OCI-LY7 (cell line): ENCODE results near the gene ATG10. TPM values are rescaled to one million over a fixed set of nuclear protein-coding genes. Genes with fewer than 3 reads are reported as not detected.
"Not testable (repeated sequence)": the region's sequence is repeated elsewhere in the genome, so short reads cannot be mapped to it uniquely, and the experiment has no call there.

Experiments used
- BruUV-seq: library from RNA; stranded (reverse); fragments of 400-500 nt; replicated peaks from 2 replicates; lab custom pipeline; 2021; lab: Mats Ljungman, UMichigan
- CTCF ChIA-PET: fragments of 300-600 bp; sonication (Branson Sonifier 250); formaldehyde crosslinking; loops from one replicate; lab custom pipeline; 2022; ENCODE audit warnings: antibody characterized with exemption; ENCODE audit not compliant: unreplicated experiment; lab: Charles Lee
- POLR2A ChIA-PET: fragments of 300-600 bp; sonication (Branson Sonifier 250); formaldehyde crosslinking; loops from one replicate; lab custom pipeline; 2022; ENCODE audit warnings: antibody characterized with exemption; lab: Charles Lee
- DNase-seq: peaks from one replicate; pipeline ENCODE4 v3.0.0-alpha.2; 2015; ENCODE audit warnings: low spot score
- H2AFZ ChIP-seq: fragments of 200-600 bp; sonication (generic), shearing (Covaris generic); 2 replicates; pipeline ENCODE4 v1.6.1; 2014; ENCODE audit warnings: mild to moderate bottlenecking, antibody characterized with exemption, low read length, moderate library complexity
- H3K27ac ChIP-seq: fragments of 200-600 bp; sonication (generic); 2 replicates; pipeline ENCODE4 v1.5.1; 2014; ENCODE audit warnings: mixed run types, low read depth, mild to moderate bottlenecking, moderate library complexity, low read length, inconsistent platforms; ENCODE audit not compliant: poor library complexity, severe bottlenecking
- H3K36me3 ChIP-seq: fragments of 200-600 bp; sonication (generic); 2 replicates; pipeline ENCODE4 v1.6.1; 2014; ENCODE audit warnings: mild to moderate bottlenecking, antibody characterized with exemption, low read length, moderate library complexity, mixed read lengths; ENCODE audit not compliant: insufficient read depth
- H3K4me1 ChIP-seq: fragments of 200-600 bp; sonication (generic); 2 replicates; pipeline ENCODE4 v1.5.1; 2014; ENCODE audit warnings: mild to moderate bottlenecking, low read length; ENCODE audit not compliant: insufficient read depth, poor library complexity, severe bottlenecking
- H3K4me2 ChIP-seq: fragments of 200-600 bp; sonication (generic); 2 replicates; pipeline ENCODE4 v1.6.1; 2014; ENCODE audit warnings: mild to moderate bottlenecking, low read length
- H3K4me3 ChIP-seq: fragments of 200-600 bp; sonication (generic); 2 replicates; pipeline ENCODE4 v1.5.1; 2014; ENCODE audit warnings: mild to moderate bottlenecking, low read depth, low read length; ENCODE audit not compliant: poor library complexity, severe bottlenecking
- H3K79me2 ChIP-seq: fragments of 200-600 bp; sonication (generic); 2 replicates; pipeline ENCODE4 v1.6.1; 2016; ENCODE audit warnings: low read depth, mild to moderate bottlenecking, low read length, moderate library complexity, mixed read lengths; ENCODE audit not compliant: insufficient read depth
- H3K9me2 ChIP-seq: fragments of 200-600 bp; sonication (generic); 2 replicates; pipeline ENCODE4 v1.6.1; 2016; ENCODE audit warnings: mild to moderate bottlenecking, low read length, mixed read lengths; ENCODE audit not compliant: insufficient read depth
- H3K9me3 ChIP-seq: fragments of 200-600 bp; sonication (generic); 2 replicates; pipeline ENCODE4 v1.6.1; 2014; ENCODE audit warnings: mild to moderate bottlenecking, mixed run types, low read length, mixed read lengths
- H4K20me1 ChIP-seq: fragments of 200-600 bp; sonication (generic); 2 replicates; pipeline ENCODE4 v1.6.1; 2014; ENCODE audit warnings: mild to moderate bottlenecking, antibody characterized with exemption, low read length, moderate library complexity, mixed read lengths; ENCODE audit not compliant: insufficient read depth
- CTCF ChIP-seq: fragments of 200-600 bp; sonication (generic); conservative IDR thresholded peaks from 2 replicates; pipeline ENCODE4 v1.5.1; 2014; ENCODE audit warnings: mild to moderate bottlenecking, antibody characterized with exemption, low read length, moderate library complexity, mixed read lengths
- EZH2phosphoT487 ChIP-seq: fragments of 200-600 bp; sonication (generic); IDR thresholded peaks from 2 replicates; pipeline ENCODE4 v1.6.1; 2018; ENCODE audit warnings: low read depth, borderline replicate concordance, mild to moderate bottlenecking, mixed run types, antibody characterized with exemption, low read length, moderate library complexity, mixed read lengths
- intact Hi-C: fragments of 100-400 bp; cut with micrococcal nuclease; formaldehyde crosslinking; loops from one replicate; pipeline ENCODE4 v1.10.0; 2022; ENCODE audit not compliant: unreplicated experiment
- total RNA-seq, 2 experiments: library from RNA; depleted of rRNA in 1 of 2; stranded (reverse); fragments of >200 nt in 1 of 2; shearing (Covaris generic) in 1 of 2; gene quantifications; 2 replicates each; pipeline ENCODE4 v1.2.3, GENCODE V29; 2014 to 2022

ATG10 gene
- total RNA-seq, 2 experiments from 2014 or later = 5.4 to 14.8 TPM

GRCh38 chr5:82265047-82265446 lies 293.2 kb downstream of the ATG10 start:
- intact Hi-C loops = no loop called here
- CTCF ChIA-PET = no interaction called here
- no TSS peak for BruUV-seq

GRCh38 chr5:82267297-82267933 lies 295.6 kb downstream of the ATG10 start:
- H3K4me1 ChIP-seq, POLR2A ChIA-PET, H3K27ac ChIP-seq, intact Hi-C loops, H4K20me1 ChIP-seq, CTCF ChIA-PET, H3K9me2 ChIP-seq, H2AFZ ChIP-seq, H3K4me2 ChIP-seq, DNase-seq, BruUV-seq, H3K79me2 ChIP-seq, H3K4me3 ChIP-seq: not testable (repeated sequence)
- Histone ChIP-seq H3K36me3 (peaks cover 49% of the 10 kb centered on the region), H3K9me3 (peaks cover 10% of the 10 kb centered on the region; the same call in 1 of the 2 replicates)

More at GRCh38 chr5:82265047-82265446, 293.2 kb downstream of the ATG10 start:
- no peaks in the 10 kb centered on the region for H3K79me2 ChIP-seq
- peaks cover 10% of the 10 kb centered on the region; the same call in 1 of the 2 replicates for H3K9me3 ChIP-seq
- H3K4me1 ChIP-seq = no peaks in the 10 kb centered on the region
- no peak for DNase-seq
- H2AFZ ChIP-seq = no peak overlapping the region
- H3K4me3 ChIP-seq = no peak overlapping the region
- peaks cover 34% of the 10 kb centered on the region for H3K36me3 ChIP-seq
- H3K27ac ChIP-seq = no peak overlapping the region
- POLR2A ChIA-PET = interaction anchor here (1.1 to 2.0 kb wide), 3 partner anchors 9 to 12 kb away, joined by 3 to 8 read pairs (median 3); no protein-coding TSS in a partner anchor
- no peaks in the 10 kb centered on the region for H3K9me2 ChIP-seq
- H4K20me1 ChIP-seq = no peaks in the 10 kb centered on the region
- H3K4me2 ChIP-seq = no peak overlapping the region
- no peak for TF ChIP-seq EZH2phosphoT487
- no peak for TF ChIP-seq CTCF

- H4K20me1 ChIP-seq, H2AFZ ChIP-seq, DNase-seq, H3K79me2 ChIP-seq, BruUV-seq, H3K9me2 ChIP-seq, CTCF ChIA-PET, intact Hi-C loops, H3K27ac ChIP-seq, H3K4me3 ChIP-seq, H3K4me2 ChIP-seq: not testable (repeated sequence)
- peaks cover 10% of the 10 kb centered on the region; the same call in 1 of the 2 replicates for H3K9me3 ChIP-seq
- POLR2A ChIA-PET = interaction anchor here (0.6 to 1.0 kb wide), 2 partner anchors 8 to 937 kb away, joined by 3 read pairs; no protein-coding TSS in a partner anchor
- H3K36me3 ChIP-seq = peaks cover 69% of the 10 kb centered on the region
- H3K4me1 ChIP-seq = peaks cover 15% of the 10 kb centered on the region
Measured at GRCh38 chr5:82269363-82269762, 297.5 kb downstream of the ATG10 start.

GRCh38 chr5:82272571-82273356 lies 300.9 kb downstream of the ATG10 start:
- intact Hi-C loops = not testable (repeated sequence)

GRCh38 chr5:82273426-82273825 lies 301.6 kb downstream of the ATG10 start:
- CTCF ChIA-PET, intact Hi-C loops, H3K4me3 ChIP-seq, H3K9me3 ChIP-seq, BruUV-seq, H2AFZ ChIP-seq, H3K9me2 ChIP-seq: not testable (repeated sequence)
- peaks cover 88% of the 10 kb centered on the region for H3K36me3 ChIP-seq
- H3K4me1 ChIP-seq = peaks cover 42% of the 10 kb centered on the region
- H3K79me2 ChIP-seq = peaks cover 39% of the 10 kb centered on the region
- peak overlapping the region; percentile 52 for H3K27ac ChIP-seq
- DNase-seq = peak; percentile 40
- H3K4me2 ChIP-seq = peak overlapping the region; percentile 4; the same call in 1 of the 2 replicates
- H4K20me1 ChIP-seq = peaks cover 19% of the 10 kb centered on the region; the same call in 1 of the 2 replicates
- POLR2A ChIA-PET = interaction anchor here (1.2 to 2.5 kb wide), 2 partner anchors 8 to 1618 kb away, joined by 4 to 8 read pairs; partner anchors contain the start of gene DHFR

More at GRCh38 chr5:82272571-82273356, 300.9 kb downstream of the ATG10 start:
- H3K9me3 ChIP-seq, H2AFZ ChIP-seq, H3K4me2 ChIP-seq, BruUV-seq, H3K9me2 ChIP-seq, DNase-seq, CTCF ChIA-PET, H3K4me3 ChIP-seq: not testable (repeated sequence)
- Histone ChIP-seq H3K36me3 (peaks cover 92% of the 10 kb centered on the region), H3K27ac (peak overlapping the region; percentile 52), H3K79me2 (peaks cover 34% of the 10 kb centered on the region), H3K4me1 (peaks cover 42% of the 10 kb centered on the region), H4K20me1 (peaks cover 19% of the 10 kb centered on the region; the same call in 1 of the 2 replicates)
- POLR2A ChIA-PET = interaction anchor here (1.2 to 2.5 kb wide), 2 partner anchors 8 to 1618 kb away, joined by 4 to 8 read pairs; partner anchors contain the start of gene DHFR
